Measurements from ENCODE around the gene ARID3A. TPM values are rescaled to one million over a fixed set of nuclear protein-coding genes. Genes with fewer than 3 reads are reported as not detected.

Gene ARID3A
- total and polyA plus RNA-seq, 2 of the 4 experiments (the other 2 are of a cell fraction): 16.0 to 23.1 TPM

- peak; percentile 68 for DNase-seq
Observed at GRCh38 chr19:961866-962620, 36.2 kb downstream of the ARID3A start.

More at GRCh38 chr19:961866-962620, 36.2 kb downstream of the ARID3A start:
- H3K9me1 ChIP-seq (ENCODE audit: insufficient read depth, low read length): peaks cover 10% of the 10 kb centered on the region
- peak overlapping the region; percentile 74 for H2AFZ ChIP-seq (replicated peaks; ENCODE audit: low read length, poor library complexity)
- CTCF ChIA-PET: no interaction called here
- in situ Hi-C loops (cut with MboI; ENCODE audit: low sequenced_read_pairs): no loop called here
- no peak overlapping the region; the same call in 1 of the 2 replicates for H4K5ac ChIP-seq (ENCODE audit: low read depth, low read length)
- dilution Hi-C loops (cut with HindIII; ENCODE audit: low sequenced_read_pairs, unreplicated experiment): no loop called here
- no peak overlapping the region for H3K4me2 ChIP-seq (ENCODE audit: low read depth, low read length)
- 100% methylated on average over 1 of the region's 14 CpGs; no CpG with 5 or more reads in 1 of the 2 experiments for WGBS, 2 experiments (ENCODE audit: extremely low coverage in 2 of 2, insufficient read length in 1 of 2)
- H3K56ac ChIP-seq (ENCODE audit: extremely low read depth, insufficient read depth, low read length): no peak overlapping the region
- H3K27ac ChIP-seq (ENCODE audit: insufficient read depth, low read length): peak overlapping the region; percentile 30; the same call in 1 of the 2 replicates
- no peaks in the 10 kb centered on the region for H3K9me3 ChIP-seq (ENCODE audit: control insufficient read depth, insufficient read depth, low read length)
- H3K4ac ChIP-seq (ENCODE audit: low read depth, low read length): peak overlapping the region; percentile 42
- peaks cover 33% of the 10 kb centered on the region; the same call in 1 of the 2 replicates for H4K20me1 ChIP-seq (ENCODE audit: insufficient read depth, low read length)
- H4K91ac ChIP-seq (ENCODE audit: insufficient read depth, low read depth, low read length): peak overlapping the region; percentile 39; the same call in 1 of the 2 replicates
- intact Hi-C loops (cut with micrococcal nuclease): loop anchor here (2.0 kb wide), 1 partner anchor 29 kb away; no protein-coding TSS in a partner anchor
- H3K27me3 ChIP-seq (ENCODE audit: control insufficient read depth, insufficient read depth, low read length): no peaks in the 10 kb centered on the region
- ATAC-seq (ENCODE audit: low read depth): peak; percentile 91
- H2BK120ac ChIP-seq (ENCODE audit: low read depth, low read length): no peak overlapping the region
- peaks cover 48 to 81% of the 10 kb centered on the region in 2 experiments for H3K79me1 ChIP-seq (ENCODE audit: low read depth in 1 of 2, low read length in 2 of 2)
- H3K23ac ChIP-seq (ENCODE audit: low read depth, low read length): no peak overlapping the region
- no peak overlapping the region for H2BK15ac ChIP-seq (ENCODE audit: low read depth, low read length)
- H3K36me3 ChIP-seq (ENCODE audit: control insufficient read depth, insufficient read depth, low read length): peaks cover 65% of the 10 kb centered on the region
- H3K18ac ChIP-seq (ENCODE audit: low read depth, low read length): no peak overlapping the region
- H3K4me1 ChIP-seq (ENCODE audit: control insufficient read depth, insufficient read depth, low read length): peaks cover 10% of the 10 kb centered on the region
- no peak overlapping the region for H2BK20ac ChIP-seq (ENCODE audit: low read depth, low read length)
- TF ChIP-seq MAZ (IDR thresholded peaks at IDR 0.05; ENCODE audit: borderline replicate concordance, low read depth, low read length): peak; percentile 45; the same call in 1 of the 2 replicates
- no peak for TF ChIP-seq RFX5 (IDR thresholded peaks at IDR 0.05; ENCODE audit: low read depth, low read length)
- peak; percentile 44; the same call in 1 of the 2 replicates for TF ChIP-seq USF2 (IDR thresholded peaks at IDR 0.05; ENCODE audit: low read depth, low read length)
- H3K14ac ChIP-seq (replicated peaks; ENCODE audit: low read depth, low read length): no peak overlapping the region
- peak overlapping the region; percentile 73 for H2AK9ac ChIP-seq (replicated peaks; ENCODE audit: low read depth, low read length, poor library complexity)
- no peak overlapping the region for H3K4me3 ChIP-seq (ENCODE audit: insufficient read depth, low read depth, low read length)
- H2AK5ac ChIP-seq (ENCODE audit: low read depth, low read length): peak overlapping the region; percentile 74; the same call in 1 of the 2 replicates
- no peak overlapping the region for H2BK5ac ChIP-seq (ENCODE audit: low read depth, low read length, poor library complexity, severe bottlenecking)
- H3K9ac ChIP-seq (ENCODE audit: low read depth, low read length): no peak overlapping the region
- POLR2A ChIA-PET (ENCODE audit: unreplicated experiment): interaction anchor here (0.6 kb wide), 1 partner anchor 9 kb away, joined by 9 read pairs; no protein-coding TSS in a partner anchor
- BruUV-seq (replicated peaks): no TSS peak
- H4K8ac ChIP-seq (ENCODE audit: low read depth in 2 of 2, low read length in 2 of 2): 0 out of 4 replicates have a peak overlapping the region, but pooled peaks of 1 of the 2 experiments have one; percentile 6

All from IMR-90 (cell line).